Caco-2 (cell line): ENCODE measurements around the gene AKNA. TPM values are rescaled to one million over a fixed set of nuclear protein-coding genes. Genes with fewer than 3 reads are reported as not detected.

Source experiments
- BruUV-seq: library from RNA; stranded (reverse); fragments of 400-500 nt; replicated peaks from 2 replicates; lab custom pipeline; 2021; lab: Mats Ljungman, UMichigan
- CTCF ChIA-PET: fragments of 300-600 bp; sonication (Branson Sonifier 250); formaldehyde crosslinking; loops from one replicate; lab custom pipeline; 2022; ENCODE audit warnings: antibody characterized with exemption; lab: Charles Lee
- POLR2A ChIA-PET: fragments of 300-600 bp; sonication (Branson Sonifier 250); formaldehyde crosslinking; loops from one replicate; lab custom pipeline; 2022; ENCODE audit warnings: antibody characterized with exemption; lab: Charles Lee
- DNase-seq, 2 experiments: peaks; one replicate each; pipeline versions ENCODE4 v3.0.0 to v3.0.0-alpha.2; 2020 to 2022
- H3K27me3 ChIP-seq: replicated peaks from 2 replicates; pipeline ENCODE4 v1.6.0; 2011; ENCODE audit warnings: low read length; ENCODE audit not compliant: control insufficient read depth, insufficient read depth
- H3K36me3 ChIP-seq: 2 replicates; pipeline ENCODE4 v1.5.1; 2011; ENCODE audit warnings: low read length; ENCODE audit not compliant: control insufficient read depth, insufficient read depth
- H3K4me1 ChIP-seq: fragments of 250-450 bp; sonication (Bioruptor Pico); 2 replicates; pipeline ENCODE4 v1.5.1; 2020; ENCODE audit warnings: mild to moderate bottlenecking
- H3K4me3 ChIP-seq: 2 replicates; pipeline ENCODE4 v1.5.1; 2011; ENCODE audit warnings: low read depth, mild to moderate bottlenecking, control low read depth, low read length
- H3K9me3 ChIP-seq: fragments of 250-450 bp; sonication (Bioruptor Pico); 2 replicates; pipeline ENCODE4 v1.5.1; 2020; ENCODE audit warnings: mild to moderate bottlenecking, moderate library complexity
- H3K27ac Mint-ChIP-seq: one replicate; pipeline ENCODE4 v1.8.0; 2022; ENCODE audit warnings: mixed read lengths; ENCODE audit not compliant: unreplicated experiment
- H3K27me3 Mint-ChIP-seq: one replicate; pipeline ENCODE4 v1.8.0; 2022; ENCODE audit warnings: mixed read lengths; ENCODE audit not compliant: insufficient read depth, unreplicated experiment
- H3K36me3 Mint-ChIP-seq: one replicate; pipeline ENCODE4 v1.8.0; 2022; ENCODE audit warnings: mild to moderate bottlenecking, mixed read lengths; ENCODE audit not compliant: insufficient read depth, unreplicated experiment
- H3K4me1 Mint-ChIP-seq: one replicate; pipeline ENCODE4 v1.8.0; 2022; ENCODE audit warnings: low read depth, mixed read lengths; ENCODE audit not compliant: unreplicated experiment
- H3K4me3 Mint-ChIP-seq: one replicate; pipeline ENCODE4 v1.8.0; 2022; ENCODE audit warnings: mild to moderate bottlenecking, moderate library complexity, mixed read lengths; ENCODE audit not compliant: unreplicated experiment
- H3K9me3 Mint-ChIP-seq: one replicate; pipeline ENCODE4 v1.8.0; 2022; ENCODE audit warnings: mixed read lengths; ENCODE audit not compliant: unreplicated experiment
- CTCF ChIP-seq, 2 experiments: fragments of 200-600 bp in 1 of 2; IDR thresholded peaks; 1 replicate in 1 of 2; 2 replicates in 1 of 2; pipeline versions ENCODE4 v1.5.1 to v1.8.0; 2011 to 2022; ENCODE audit warnings: antibody characterized with exemption in 1 of 2, control low read depth in 1 of 2, inconsistent platforms in 1 of 2, low read depth in 1 of 2, low read length in 1 of 2, mild to moderate bottlenecking in 1 of 2, moderate library complexity in 1 of 2; ENCODE audit not compliant: insufficient read depth in 1 of 2, severe bottlenecking in 1 of 2, unreplicated experiment in 1 of 2
- intact Hi-C: fragments of 100-400 bp; cut with micrococcal nuclease; formaldehyde crosslinking; loops from one replicate; pipeline ENCODE4 v1.10.0; 2022; ENCODE audit not compliant: unreplicated experiment
- total RNA-seq: library from RNA; stranded (reverse); gene quantifications from 2 replicates; pipeline ENCODE4 v1.2.3, GENCODE V29; 2022

The AKNA gene
- total RNA-seq, 1 experiment from 2014 or later, result 57.8 TPM

- peaks cover 13% of the 10 kb centered on the region for H3K4me1 Mint-ChIP-seq
- ChIA-PET POLR2A (no interaction called here), CTCF (no interaction called here)
- DNase-seq, result no peak
- no peaks in the 10 kb centered on the region for H3K9me3 Mint-ChIP-seq
- intact Hi-C loops, result no loop called here
- Histone ChIP-seq H3K4me1 (peaks cover 13% of the 10 kb centered on the region), H3K36me3 (no peaks in the 10 kb centered on the region), H3K9me3 (no peaks in the 10 kb centered on the region), H3K4me3 (no peak overlapping the region), H3K27me3 (no peaks in the 10 kb centered on the region)
- no peak overlapping the region for H3K4me3 Mint-ChIP-seq
- no TSS peak for BruUV-seq
- no peaks in the 10 kb centered on the region for H3K27me3 Mint-ChIP-seq
- H3K36me3 Mint-ChIP-seq, result peaks cover 27% of the 10 kb centered on the region
- no peak for TF ChIP-seq CTCF (IDR thresholded peaks at IDR 0.05; ENCODE audit: insufficient read depth in 1 of 2, low read depth in 1 of 2, low read length in 1 of 2, severe bottlenecking in 1 of 2, unreplicated experiment in 1 of 2)
- H3K27ac Mint-ChIP-seq, result no peak overlapping the region
Measured at GRCh38 chr9:114362394-114362793, 25.4 kb downstream of the AKNA start.

GRCh38 chr9:114361542-114361941 lies 26.2 kb downstream of the AKNA start:
- Histone ChIP-seq H3K9me3 (no peaks in the 10 kb centered on the region), H3K4me3 (no peak overlapping the region), H3K27me3 (no peaks in the 10 kb centered on the region), H3K36me3 (no peaks in the 10 kb centered on the region), H3K4me1 (peaks cover 8% of the 10 kb centered on the region)
- TF ChIP-seq CTCF (IDR thresholded peaks at IDR 0.05; ENCODE audit: insufficient read depth in 1 of 2, low read depth in 1 of 2, low read length in 1 of 2, severe bottlenecking in 1 of 2, unreplicated experiment in 1 of 2), result no peak
- CTCF ChIA-PET, result no interaction called here
- no TSS peak for BruUV-seq
- POLR2A ChIA-PET, result no interaction called here
- H3K4me3 Mint-ChIP-seq, result no peak overlapping the region
- no peaks in the 10 kb centered on the region for H3K9me3 Mint-ChIP-seq
- H3K27ac Mint-ChIP-seq, result no peak overlapping the region
- intact Hi-C loops, result no loop called here
- peaks cover 7% of the 10 kb centered on the region for H3K4me1 Mint-ChIP-seq
- DNase-seq, result no peak
- H3K27me3 Mint-ChIP-seq, result no peaks in the 10 kb centered on the region
- H3K36me3 Mint-ChIP-seq, result peaks cover 29% of the 10 kb centered on the region

- no peaks in the 10 kb centered on the region for H3K27me3 ChIP-seq
- H3K4me1 Mint-ChIP-seq, result no peaks in the 10 kb centered on the region
- BruUV-seq, result no TSS peak
- no peak for DNase-seq
- H3K4me3 Mint-ChIP-seq, result no peak overlapping the region
- no peaks in the 10 kb centered on the region for H3K9me3 ChIP-seq
- no peaks in the 10 kb centered on the region for H3K9me3 Mint-ChIP-seq
- no peak overlapping the region for H3K4me3 ChIP-seq
- TF ChIP-seq CTCF (IDR thresholded peaks at IDR 0.05; ENCODE audit: insufficient read depth in 1 of 2, low read depth in 1 of 2, low read length in 1 of 2, severe bottlenecking in 1 of 2, unreplicated experiment in 1 of 2), result no peak
- POLR2A ChIA-PET, result no interaction called here
- peaks cover 31% of the 10 kb centered on the region for H3K36me3 Mint-ChIP-seq
- no peak overlapping the region for H3K27ac Mint-ChIP-seq
- peaks cover 4% of the 10 kb centered on the region; the same call in 1 of the 2 replicates for H3K4me1 ChIP-seq
- no peaks in the 10 kb centered on the region for H3K27me3 Mint-ChIP-seq
- intact Hi-C loops, result no loop called here
- CTCF ChIA-PET, result no interaction called here
- H3K36me3 ChIP-seq, result no peaks in the 10 kb centered on the region
Measured at GRCh38 chr9:114359801-114360200, 28.0 kb downstream of the AKNA start.
